ENCODE measurements around the gene UIMC1. TPM values are rescaled to one million over a fixed set of nuclear protein-coding genes. Genes with fewer than 3 reads are reported as not detected.

Gene UIMC1
- total RNA-seq, 1 donor from 2014 or later, result 42.2 TPM

DNA sequence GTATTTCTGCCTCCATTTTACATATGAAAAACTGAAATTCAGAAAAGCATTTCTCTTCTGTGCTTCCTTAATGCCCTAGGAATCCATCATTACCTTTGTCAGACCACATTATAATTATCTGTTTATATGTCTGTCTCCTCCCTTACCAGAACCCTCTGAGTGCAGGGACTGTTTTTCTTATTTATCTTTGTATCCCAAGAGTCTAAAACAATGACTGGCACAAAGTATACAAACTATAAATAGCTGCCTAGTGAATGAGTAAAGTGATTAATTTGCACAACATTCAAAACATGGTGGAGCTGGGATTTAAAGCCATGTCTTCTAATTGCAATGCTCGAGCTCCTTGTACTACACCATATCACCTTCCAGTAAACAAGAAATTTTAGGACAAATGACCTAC lies 58.1 kb downstream of the UIMC1 start:
- Histone ChIP-seq H3K36me3 (peaks cover 0 to 36% of the 10 kb centered on the region in 2 donors), H3K27me3 (no peaks in the 10 kb centered on the region), H3K9me3 (no peaks in the 10 kb centered on the region), H3K4me1 (no peaks in the 10 kb centered on the region), H3K27ac (no peak overlapping the region), H3K4me3 (no peak overlapping the region)
- intact Hi-C loops (cut with DNase I), result no loop called here
- DNase-seq (ENCODE audit: extremely low spot score in 2 of 2), result no peak
- TF ChIP-seq CTCF (IDR thresholded peaks at IDR 0.05) (no peak), POLR2AphosphoS5 (IDR thresholded peaks at IDR 0.05; ENCODE audit: insufficient read depth in 1 of 2, low read depth in 1 of 2) (no peak), POLR2A (IDR thresholded peaks at IDR 0.05) (no peak)

DNA sequence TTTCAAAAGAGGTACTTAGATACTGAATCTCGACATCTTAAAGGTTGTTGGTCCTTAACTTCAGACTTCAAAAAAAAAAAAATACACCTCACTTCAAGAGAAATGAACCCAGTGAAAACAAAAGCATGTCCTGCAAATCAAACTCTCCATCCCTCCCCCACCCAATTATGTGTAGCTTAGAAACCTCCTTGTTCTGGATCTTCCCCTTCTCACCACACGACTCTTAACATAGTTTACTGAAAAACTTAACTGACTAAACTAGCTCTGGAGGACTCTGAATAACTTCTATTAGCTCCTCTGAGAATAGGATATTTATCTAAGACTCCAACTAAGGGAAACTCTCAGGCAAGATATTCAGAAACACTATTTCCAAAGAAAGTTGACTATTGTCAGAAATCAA lies 58.7 kb downstream of the UIMC1 start:
- Histone ChIP-seq H3K27ac (no peak overlapping the region), H3K27me3 (no peaks in the 10 kb centered on the region), H3K4me3 (no peak overlapping the region), H3K9me3 (no peaks in the 10 kb centered on the region), H3K36me3 (peaks cover 0 to 39% of the 10 kb centered on the region in 2 donors), H3K4me1 (no peaks in the 10 kb centered on the region)
- intact Hi-C loops (cut with DNase I), result no loop called here
- TF ChIP-seq POLR2AphosphoS5 (IDR thresholded peaks at IDR 0.05; ENCODE audit: insufficient read depth in 1 of 2, low read depth in 1 of 2) (no peak), POLR2A (IDR thresholded peaks at IDR 0.05) (no peak), CTCF (IDR thresholded peaks at IDR 0.05) (no peak)
- DNase-seq (ENCODE audit: extremely low spot score in 2 of 2), result no peak

- Histone ChIP-seq H3K36me3 (peaks cover 0 to 32% of the 10 kb centered on the region in 2 donors), H3K9me3 (no peaks in the 10 kb centered on the region), H3K27me3 (no peaks in the 10 kb centered on the region), H3K4me1 (no peaks in the 10 kb centered on the region), H3K4me3 (no peak overlapping the region), H3K27ac (no peak overlapping the region)
- DNase-seq (ENCODE audit: extremely low spot score in 2 of 2), result no peak
- intact Hi-C loops (cut with DNase I), result no loop called here
- TF ChIP-seq POLR2AphosphoS5 (IDR thresholded peaks at IDR 0.05; ENCODE audit: insufficient read depth in 1 of 2, low read depth in 1 of 2) (no peak), POLR2A (IDR thresholded peaks at IDR 0.05) (no peak), CTCF (IDR thresholded peaks at IDR 0.05) (no peak)
These were observed 62.3 kb downstream of the UIMC1 start for GRCh38 chr5:176944268-176944667.

GRCh38 chr5:176943816-176944215 lies 62.8 kb downstream of the UIMC1 start:
- H3K4me1 ChIP-seq, result no peaks in the 10 kb centered on the region
- intact Hi-C loops (cut with DNase I), result no loop called here
- no peaks in the 10 kb centered on the region for H3K27me3 ChIP-seq
- H3K36me3 ChIP-seq, result peaks cover 0 to 27% of the 10 kb centered on the region in 2 donors
- DNase-seq (ENCODE audit: extremely low spot score in 2 of 2), result no peak
- no peak for TF ChIP-seq CTCF (IDR thresholded peaks at IDR 0.05)
- TF ChIP-seq POLR2A (IDR thresholded peaks at IDR 0.05), result no peak
- no peak for TF ChIP-seq POLR2AphosphoS5 (IDR thresholded peaks at IDR 0.05; ENCODE audit: insufficient read depth in 1 of 2, low read depth in 1 of 2)
- no peaks in the 10 kb centered on the region for H3K9me3 ChIP-seq
- no peak overlapping the region for H3K27ac ChIP-seq
- no peak overlapping the region for H3K4me3 ChIP-seq

DNA sequence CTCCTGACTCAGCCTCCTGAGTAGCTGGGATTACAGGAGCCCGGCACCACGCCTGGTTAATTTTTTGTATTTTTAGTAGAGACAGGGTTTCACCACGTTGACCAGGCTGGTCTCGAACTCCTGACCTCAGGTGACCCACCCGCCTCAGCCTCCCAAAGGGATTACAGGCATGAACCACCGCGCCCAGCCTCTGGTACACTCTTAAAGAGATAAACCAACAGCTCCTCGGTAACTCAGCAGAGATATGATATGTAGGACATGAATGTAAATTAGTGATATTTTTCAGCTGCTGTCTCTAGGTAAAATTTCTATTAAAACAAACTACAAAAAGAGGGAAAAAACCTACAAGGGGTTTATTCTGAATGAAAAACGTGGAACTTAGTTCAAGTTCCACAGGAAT lies 64.6 kb downstream of the UIMC1 start:
- Histone ChIP-seq H3K36me3 (peaks cover 0 to 18% of the 10 kb centered on the region in 2 donors), H3K27ac (no peak overlapping the region), H3K4me1 (no peaks in the 10 kb centered on the region), H3K27me3 (no peaks in the 10 kb centered on the region), H3K9me3 (no peaks in the 10 kb centered on the region), H3K4me3 (no peak overlapping the region)
- intact Hi-C loops (cut with DNase I), result no loop called here
- DNase-seq (ENCODE audit: extremely low spot score in 2 of 2), result no peak
- TF ChIP-seq POLR2AphosphoS5 (IDR thresholded peaks at IDR 0.05; ENCODE audit: insufficient read depth in 1 of 2, low read depth in 1 of 2), result no peak
- TF ChIP-seq POLR2A (IDR thresholded peaks at IDR 0.05), result no peak
- TF ChIP-seq CTCF (IDR thresholded peaks at IDR 0.05), result no peak

All from vagina (tissue), 2 donors.